ENCODE results near the gene SETBP1. TPM values are rescaled to one million over a fixed set of nuclear protein-coding genes. Genes with fewer than 3 reads are reported as not detected.

The SETBP1 gene
- total RNA-seq, 1 experiment from 2014 or later = 11.9 TPM

- DNase-seq = no peak
- no peaks in the 10 kb centered on the region for H3K4me1 ChIP-seq
- no peaks in the 10 kb centered on the region for H3K9me3 ChIP-seq (replicated peaks)
- H3K36me3 ChIP-seq = no peaks in the 10 kb centered on the region
- no peak overlapping the region for H3K4me3 ChIP-seq
- H3K27me3 ChIP-seq = no peaks in the 10 kb centered on the region
- H3K27ac ChIP-seq = no peak overlapping the region
These were observed 85.8 kb downstream of the SETBP1 start for GRCh38 chr18:44766450-44766849.

GRCh38 chr18:44767807-44768206, 87.1 kb downstream of the SETBP1 start:
- DNase-seq = no peak
- H3K27ac ChIP-seq = no peak overlapping the region
- H3K4me1 ChIP-seq = no peaks in the 10 kb centered on the region
- no peaks in the 10 kb centered on the region for H3K36me3 ChIP-seq
- no peaks in the 10 kb centered on the region for H3K27me3 ChIP-seq
- no peaks in the 10 kb centered on the region for H3K9me3 ChIP-seq (replicated peaks)
- no peak overlapping the region for H3K4me3 ChIP-seq

- Histone ChIP-seq H3K9me3 (replicated peaks) (no peaks in the 10 kb centered on the region), H3K4me3 (no peak overlapping the region), H3K36me3 (no peaks in the 10 kb centered on the region), H3K4me1 (no peaks in the 10 kb centered on the region), H3K27me3 (no peaks in the 10 kb centered on the region), H3K27ac (no peak overlapping the region)
- no peak for DNase-seq
These were observed 90.0 kb downstream of the SETBP1 start for GRCh38 chr18:44770641-44771040.

GRCh38 chr18:44771572-44771955, 90.9 kb downstream of the SETBP1 start:
- Histone ChIP-seq H3K27ac (no peak overlapping the region), H3K4me1 (no peaks in the 10 kb centered on the region), H3K4me3 (no peak overlapping the region), H3K36me3 (no peaks in the 10 kb centered on the region), H3K27me3 (no peaks in the 10 kb centered on the region), H3K9me3 (replicated peaks) (no peaks in the 10 kb centered on the region)
- no peak for DNase-seq

GRCh38 chr18:44771956-44772917, 91.5 kb downstream of the SETBP1 start:
- Histone ChIP-seq H3K4me3 (no peak overlapping the region), H3K27ac (no peak overlapping the region), H3K36me3 (no peaks in the 10 kb centered on the region), H3K27me3 (no peaks in the 10 kb centered on the region), H3K9me3 (replicated peaks) (no peaks in the 10 kb centered on the region), H3K4me1 (no peaks in the 10 kb centered on the region)
- no peak for DNase-seq

- Histone ChIP-seq H3K4me1 (peaks cover 11% of the 10 kb centered on the region), H3K9me3 (replicated peaks) (no peaks in the 10 kb centered on the region), H3K36me3 (no peaks in the 10 kb centered on the region), H3K27ac (no peak overlapping the region), H3K27me3 (no peaks in the 10 kb centered on the region), H3K4me3 (no peak overlapping the region)
- no peak for DNase-seq
These were observed 93.0 kb downstream of the SETBP1 start for GRCh38 chr18:44773640-44774155.

GRCh38 chr18:44774191-44774590, 93.5 kb downstream of the SETBP1 start:
- Histone ChIP-seq H3K4me1 (peaks cover 16% of the 10 kb centered on the region), H3K27ac (no peak overlapping the region), H3K9me3 (replicated peaks) (no peaks in the 10 kb centered on the region), H3K4me3 (no peak overlapping the region), H3K36me3 (no peaks in the 10 kb centered on the region), H3K27me3 (no peaks in the 10 kb centered on the region)
- DNase-seq = no peak

GRCh38 chr18:44777457-44778192, 96.9 kb downstream of the SETBP1 start:
- Histone ChIP-seq H3K36me3 (no peaks in the 10 kb centered on the region), H3K4me3 (no peak overlapping the region), H3K27me3 (no peaks in the 10 kb centered on the region), H3K4me1 (peaks cover 33% of the 10 kb centered on the region), H3K9me3 (replicated peaks) (no peaks in the 10 kb centered on the region), H3K27ac (no peak overlapping the region; the same call in 1 of the 2 replicates)
- DNase-seq = no peak

- DNase-seq = peak; percentile 78 to 84
- H3K27me3 ChIP-seq = no peaks in the 10 kb centered on the region
- H3K4me1 ChIP-seq = peaks cover 34% of the 10 kb centered on the region
- H3K27ac ChIP-seq = peak overlapping the region; percentile 23
- no peaks in the 10 kb centered on the region for H3K9me3 ChIP-seq (replicated peaks)
- no peaks in the 10 kb centered on the region for H3K36me3 ChIP-seq
- no peak overlapping the region for H3K4me3 ChIP-seq
These were observed 98.1 kb downstream of the SETBP1 start for GRCh38 chr18:44778788-44779187.

GRCh38 chr18:44779753-44780292, 99.1 kb downstream of the SETBP1 start:
- Histone ChIP-seq H3K9me3 (replicated peaks) (no peaks in the 10 kb centered on the region), H3K4me3 (no peak overlapping the region), H3K27me3 (no peaks in the 10 kb centered on the region), H3K4me1 (peaks cover 34% of the 10 kb centered on the region), H3K36me3 (no peaks in the 10 kb centered on the region), H3K27ac (no peak overlapping the region)
- no peak for DNase-seq

- Histone ChIP-seq H3K27ac (no peak overlapping the region), H3K9me3 (replicated peaks) (no peaks in the 10 kb centered on the region), H3K27me3 (no peaks in the 10 kb centered on the region), H3K4me1 (peaks cover 39% of the 10 kb centered on the region), H3K4me3 (no peak overlapping the region), H3K36me3 (no peaks in the 10 kb centered on the region)
- peak in 1 of 2 experiments; percentile 58 for DNase-seq
These were observed 101.2 kb downstream of the SETBP1 start for GRCh38 chr18:44781886-44782285.

- no peak overlapping the region for H3K4me3 ChIP-seq
- no peaks in the 10 kb centered on the region for H3K27me3 ChIP-seq
- H3K27ac ChIP-seq = no peak overlapping the region
- no peaks in the 10 kb centered on the region for H3K36me3 ChIP-seq
- peaks cover 38% of the 10 kb centered on the region for H3K4me1 ChIP-seq
- peak in 1 of 2 experiments; percentile 13 for DNase-seq
- no peaks in the 10 kb centered on the region for H3K9me3 ChIP-seq (replicated peaks)
These were observed 101.9 kb downstream of the SETBP1 start for GRCh38 chr18:44782617-44783016.

- no peak for DNase-seq
- H3K27ac ChIP-seq = no peak overlapping the region
These were observed 102.7 kb downstream of the SETBP1 start for GRCh38 chr18:44783371-44783770.

GRCh38 chr18:44786257-44786656, 105.6 kb downstream of the SETBP1 start:
- no peak for DNase-seq
- no peak overlapping the region for H3K4me3 ChIP-seq
- H3K9me3 ChIP-seq (replicated peaks) = no peaks in the 10 kb centered on the region
- H3K27ac ChIP-seq = no peak overlapping the region
- H3K36me3 ChIP-seq = no peaks in the 10 kb centered on the region
- no peaks in the 10 kb centered on the region for H3K27me3 ChIP-seq
- peaks cover 39% of the 10 kb centered on the region for H3K4me1 ChIP-seq

More at GRCh38 chr18:44783371-44783770, 102.7 kb downstream of the SETBP1 start:
- H3K27me3 ChIP-seq = no peaks in the 10 kb centered on the region
- peaks cover 34% of the 10 kb centered on the region for H3K4me1 ChIP-seq
- no peak overlapping the region for H3K4me3 ChIP-seq
- H3K36me3 ChIP-seq = no peaks in the 10 kb centered on the region
- H3K9me3 ChIP-seq (replicated peaks) = no peaks in the 10 kb centered on the region

- Histone ChIP-seq H3K9me3 (replicated peaks) (no peaks in the 10 kb centered on the region), H3K4me1 (peaks cover 40% of the 10 kb centered on the region), H3K27ac (no peak overlapping the region), H3K4me3 (no peak overlapping the region), H3K36me3 (no peaks in the 10 kb centered on the region), H3K27me3 (no peaks in the 10 kb centered on the region)
- peak in 1 of 2 experiments; percentile 18 for DNase-seq
These were observed 106.0 kb downstream of the SETBP1 start for GRCh38 chr18:44786688-44787087.
